AG10803 (cell line): Measurements from ENCODE around the gene PAM.
A peak's percentile ranks its signal among the peaks of the same experiment; 100 is the strongest.

Experiments
- DNase-seq: peaks from one replicate; pipeline ENCODE4 v3.0.0; 2010; ENCODE audit warnings: low read depth
- H3K4me3 ChIP-seq: 2 replicates; pipeline ENCODE4 v1.5.1; 2011; ENCODE audit warnings: mild to moderate bottlenecking, low read length, control low read depth
- TF ChIP-seq, protein P1 (sequence below): conservative IDR thresholded peaks from 2 replicates; pipeline ENCODE4 v1.5.1; 2011; ENCODE audit warnings: mild to moderate bottlenecking, low read length, control low read depth, inconsistent platforms

Gene PAM

GRCh38 chr5:102760815-102761214 is 5.7 kb downstream of the PAM start:
- DNase-seq = peak; percentile 77
- TF ChIP-seq, protein P1, sequence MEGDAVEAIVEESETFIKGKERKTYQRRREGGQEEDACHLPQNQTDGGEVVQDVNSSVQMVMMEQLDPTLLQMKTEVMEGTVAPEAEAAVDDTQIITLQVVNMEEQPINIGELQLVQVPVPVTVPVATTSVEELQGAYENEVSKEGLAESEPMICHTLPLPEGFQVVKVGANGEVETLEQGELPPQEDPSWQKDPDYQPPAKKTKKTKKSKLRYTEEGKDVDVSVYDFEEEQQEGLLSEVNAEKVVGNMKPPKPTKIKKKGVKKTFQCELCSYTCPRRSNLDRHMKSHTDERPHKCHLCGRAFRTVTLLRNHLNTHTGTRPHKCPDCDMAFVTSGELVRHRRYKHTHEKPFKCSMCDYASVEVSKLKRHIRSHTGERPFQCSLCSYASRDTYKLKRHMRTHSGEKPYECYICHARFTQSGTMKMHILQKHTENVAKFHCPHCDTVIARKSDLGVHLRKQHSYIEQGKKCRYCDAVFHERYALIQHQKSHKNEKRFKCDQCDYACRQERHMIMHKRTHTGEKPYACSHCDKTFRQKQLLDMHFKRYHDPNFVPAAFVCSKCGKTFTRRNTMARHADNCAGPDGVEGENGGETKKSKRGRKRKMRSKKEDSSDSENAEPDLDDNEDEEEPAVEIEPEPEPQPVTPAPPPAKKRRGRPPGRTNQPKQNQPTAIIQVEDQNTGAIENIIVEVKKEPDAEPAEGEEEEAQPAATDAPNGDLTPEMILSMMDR = no peak
- no peak overlapping the region for H3K4me3 ChIP-seq

DNA sequence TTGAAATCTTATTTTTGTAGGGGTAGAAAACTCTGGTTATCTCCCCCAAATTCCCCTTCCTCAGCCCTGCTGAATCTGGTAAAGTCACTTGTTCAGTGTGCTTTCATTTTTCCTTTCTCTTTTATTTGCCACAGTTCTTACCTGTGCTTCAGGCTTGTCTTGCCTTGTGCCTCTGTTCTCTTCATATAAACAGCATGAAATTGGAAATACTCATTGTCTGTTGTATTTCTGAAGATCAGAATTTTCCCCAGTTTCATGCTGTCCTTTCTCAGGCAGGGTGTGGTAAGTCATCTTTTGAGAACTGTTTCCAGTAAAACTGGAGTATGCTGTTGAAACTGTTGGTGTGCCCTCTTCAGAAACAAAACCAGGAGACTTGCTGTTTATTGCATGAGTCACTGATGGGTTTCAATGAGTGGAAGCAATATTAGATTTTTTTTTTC is 7.0 kb downstream of the PAM start:
- peak; percentile 74 for DNase-seq
- H3K4me3 ChIP-seq = peak overlapping the region; percentile 35
- TF ChIP-seq, protein P1 = no peak

- TF ChIP-seq, protein P1 = no peak
- no peak for DNase-seq
- no peak overlapping the region for H3K4me3 ChIP-seq
These were observed 7.6 kb downstream of the PAM start for GRCh38 chr5:102762562-102763227.

DNA sequence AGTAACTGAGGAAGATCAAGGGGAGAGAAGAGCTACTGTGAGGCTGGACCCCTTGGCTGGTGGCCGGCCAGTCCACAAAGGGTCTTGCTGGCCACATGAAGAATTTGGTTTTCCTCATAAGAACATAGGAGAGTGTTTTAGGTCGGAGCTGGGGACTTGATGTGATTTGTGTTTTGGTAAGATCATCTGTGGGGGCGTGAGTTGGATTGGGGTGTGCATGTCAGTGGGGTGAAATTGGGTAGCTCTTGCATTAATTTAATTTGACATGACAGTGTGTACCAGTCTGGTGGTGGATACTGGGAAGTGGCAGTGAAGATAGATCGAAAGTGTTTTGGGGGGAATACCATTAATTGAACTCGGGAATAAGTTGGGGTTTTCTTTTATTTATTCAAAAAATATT is 8.6 kb downstream of the PAM start:
- no peak for DNase-seq
- no peak overlapping the region for H3K4me3 ChIP-seq
- TF ChIP-seq, protein P1 = no peak

DNA sequence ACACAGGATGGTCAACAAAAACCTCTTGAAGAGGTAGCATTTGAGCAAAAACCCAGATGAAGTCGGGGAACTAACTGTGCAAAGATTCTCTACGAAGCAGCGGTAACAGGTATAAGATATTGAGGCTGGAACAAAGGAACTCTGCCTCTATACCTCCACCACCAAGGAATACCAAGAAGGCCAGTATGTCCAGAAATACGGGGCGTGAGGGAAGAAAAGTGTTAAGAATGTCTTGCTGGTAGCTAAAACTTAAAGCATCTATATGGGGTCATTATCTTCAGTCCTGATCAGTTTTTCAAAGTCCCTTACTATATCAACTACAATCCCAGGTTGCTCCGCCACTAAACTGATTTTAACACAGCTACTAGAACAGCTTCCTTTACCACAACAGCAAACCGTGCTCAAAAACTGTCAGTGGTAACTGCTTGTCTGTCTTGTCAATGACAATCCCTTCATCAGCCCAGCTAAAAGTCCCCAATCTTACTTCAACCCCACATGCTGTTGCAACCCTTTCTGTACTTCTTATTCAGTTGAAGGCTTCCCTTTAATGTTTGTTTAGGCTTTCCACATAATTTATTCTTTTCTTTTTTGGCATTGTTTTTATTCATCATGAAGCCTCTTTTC is 9.4 kb downstream of the PAM start:
- DNase-seq = no peak
- no peak overlapping the region for H3K4me3 ChIP-seq
- TF ChIP-seq, protein P1 = no peak

- TF ChIP-seq, protein P1 = no peak
- H3K4me3 ChIP-seq = no peak overlapping the region
- DNase-seq = no peak
These were observed 10.2 kb downstream of the PAM start for GRCh38 chr5:102765350-102765749.

DNA sequence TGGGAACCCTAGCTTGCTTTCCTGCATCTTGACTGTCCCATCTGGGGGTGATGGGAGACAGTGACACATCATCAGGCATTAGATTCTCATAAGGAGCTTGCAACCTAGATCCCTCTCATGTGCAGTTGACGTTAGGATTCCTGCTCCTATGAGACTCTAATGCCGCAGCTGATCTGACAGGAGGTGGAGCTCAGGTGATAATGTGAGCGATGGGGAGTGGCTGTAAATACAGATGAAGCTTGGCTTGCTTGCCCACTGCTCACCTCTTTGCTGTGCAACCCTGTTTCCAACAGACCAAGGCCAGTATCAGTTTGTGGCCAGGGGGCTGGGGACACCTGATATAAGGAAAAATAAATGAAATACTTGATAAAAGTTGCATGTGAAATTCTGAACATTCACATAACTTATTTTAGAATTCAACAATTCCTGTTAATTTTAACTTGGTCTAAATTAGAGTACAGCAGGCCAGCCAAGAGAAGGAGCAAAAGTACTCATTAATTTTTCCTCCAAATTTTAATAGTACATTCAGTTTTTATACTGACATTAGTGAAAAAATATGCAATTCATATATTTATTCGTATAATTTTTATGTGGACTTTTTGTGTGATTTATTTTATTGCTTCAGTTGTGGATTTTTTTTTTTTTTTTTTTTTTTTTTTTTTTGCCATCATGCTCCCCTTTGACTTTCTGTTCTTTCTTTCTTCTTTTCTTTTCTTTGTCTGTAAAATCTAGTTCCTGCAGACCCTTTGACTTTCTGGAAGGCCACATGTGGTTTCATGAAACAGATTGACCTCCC is 11.4 kb downstream of the PAM start:
- no peak for DNase-seq
- TF ChIP-seq, protein P1 = no peak
- H3K4me3 ChIP-seq = no peak overlapping the region
